SK-N-DZ (cell line): Measurements from ENCODE around the gene OR2G3.

ENCODE experiments used
- small RNA-seq, 2 experiments: library from RNA; depleted of rRNA; stranded (forward); fragments of <200 nt; gene quantifications; one replicate each; pipeline ENCODE3, GENCODE V24; 2014

The OR2G3 gene

Small RNA genes lying within 50 kb of the gene (small RNA-seq; reads per million reads assigned to genes)
- 0 reads per million in 2 experiments for gene RF00026
